HepG2 (cell line): Measurements from ENCODE around the gene HOXA11. TPM values are rescaled to one million over a fixed set of nuclear protein-coding genes. Genes with fewer than 3 reads are reported as not detected.

Experiments used
- ATAC-seq: fragments of 200-7000 bp; cut with Tn5 transposase; 3 replicates; pipeline ENCODE4 v1.9.1; 2020; ENCODE audit warnings: mild to moderate bottlenecking, moderate library complexity
- BruUV-seq: library from RNA; stranded (reverse); fragments of 400-500 nt; replicated peaks from 2 replicates; lab custom pipeline; 2021; lab: Mats Ljungman, UMichigan
- CTCF ChIA-PET: fragments of 300-600 bp; formaldehyde crosslinking; extraction: SDS; loops from one replicate; lab custom pipeline; 2021; ENCODE audit warnings: low total read pairs, inconsistent platforms, low intra/inter-chr PET ratio; lab: Yijun Ruan, JAX
- POLR2A ChIA-PET: fragments of 350-600 bp; sonication (Branson Sonifier 250); formaldehyde crosslinking; loops from one replicate; lab custom pipeline; 2020; ENCODE audit warnings: antibody characterized with exemption, inconsistent platforms; lab: Yijun Ruan, JAX
- DNase-seq: peaks from one replicate; pipeline ENCODE4 v3.0.0-alpha.2; 2015; ENCODE audit warnings: low spot score
- FAIRE-seq: peaks from 3 replicates; lab custom pipeline; 2011; peaks lifted over from hg19 to GRCh38; lab: Jason Lieb, UNC
- H2AFZ ChIP-seq: one replicate; pipeline ENCODE4 v1.6.1; 2011; ENCODE audit warnings: low read length, inconsistent platforms
- H3K27ac ChIP-seq: fragments of 300-600 bp; 3 replicates; pipeline ENCODE4 v1.8.0; 2011; ENCODE audit warnings: mixed run types, mild to moderate bottlenecking, mixed read lengths, low read length, inconsistent platforms; ENCODE audit not compliant: insufficient read depth; ENCODE audit errors: extremely low read length
- H3K27me3 ChIP-seq, 2 experiments: fragments of 200-600 bp in 1 of 2; 2 replicates in 1 of 2; 3 replicates in 1 of 2; pipeline versions ENCODE4 v1.6.0 to v1.8.0; 2011; ENCODE audit warnings: low read length in 2 of 2, mild to moderate bottlenecking in 2 of 2, moderate library complexity in 2 of 2, inconsistent platforms in 1 of 2; ENCODE audit not compliant: insufficient read depth in 2 of 2, control insufficient read depth in 1 of 2
- H3K36me3 ChIP-seq, 2 experiments: fragments of 200-600 bp in 1 of 2; replicated peaks in 1 of 2; 2 replicates in 1 of 2; 3 replicates in 1 of 2; pipeline versions ENCODE4 v1.5.1 to v1.8.0; 2011; ENCODE audit warnings: low read length in 2 of 2, inconsistent platforms in 1 of 2; ENCODE audit not compliant: insufficient read depth in 2 of 2, control insufficient read depth in 1 of 2
- H3K4me1 ChIP-seq: 2 replicates; pipeline ENCODE4 v1.5.1; 2012; ENCODE audit warnings: low read length, inconsistent platforms; ENCODE audit not compliant: insufficient read depth
- H3K4me2 ChIP-seq: 2 replicates; pipeline ENCODE4 v1.6.0; 2011; ENCODE audit warnings: low read depth, low read length, inconsistent platforms
- H3K4me3 ChIP-seq, 3 experiments: fragments of 200-600 bp in 1 of 3; sonication (generic), shearing (Covaris generic) in 1 of 3; replicated peaks in 1 of 3; 2 replicates each; pipeline ENCODE4 v1.5.1; 2011 to 2016; ENCODE audit warnings: low read length in 3 of 3, inconsistent platforms in 2 of 3, low read depth in 2 of 3, mild to moderate bottlenecking in 2 of 3, control low read depth in 1 of 3, mixed read lengths in 1 of 3; ENCODE audit not compliant: insufficient read depth in 1 of 3
- H3K79me2 ChIP-seq: one replicate; pipeline ENCODE4 v1.6.1; 2011; ENCODE audit warnings: low read length, inconsistent platforms; ENCODE audit not compliant: insufficient read depth
- H3K9ac ChIP-seq: 2 replicates; pipeline ENCODE4 v1.6.0; 2011; ENCODE audit warnings: mild to moderate bottlenecking, low read depth, low read length, inconsistent platforms; ENCODE audit not compliant: insufficient read depth
- H3K9me3 ChIP-seq: 2 replicates; pipeline ENCODE4 v1.5.1; 2012; ENCODE audit warnings: mild to moderate bottlenecking, low read length
- H4K20me1 ChIP-seq: 2 replicates; pipeline ENCODE4 v1.6.0; 2011; ENCODE audit warnings: inconsistent platforms, mild to moderate bottlenecking, low read length, moderate library complexity; ENCODE audit not compliant: insufficient read depth
- ATF5 ChIP-seq: sonication (generic); formaldehyde crosslinking; IDR thresholded peaks from 2 replicates; pipeline ENCODE4 v1.4.0; 2020; ENCODE audit warnings: mild to moderate bottlenecking, low read depth, missing genetic modification reagents
- BRD4 ChIP-seq: sonication (generic); formaldehyde crosslinking; IDR thresholded peaks from 2 replicates; pipeline ENCODE4 v1.4.0; 2020; ENCODE audit warnings: missing genetic modification reagents
- DR1 ChIP-seq: sonication (generic); formaldehyde crosslinking; IDR thresholded peaks from 2 replicates; pipeline ENCODE4 v1.8.0; 2021; ENCODE audit warnings: mild to moderate bottlenecking, missing genetic modification reagents, inconsistent platforms
- E2F2 ChIP-seq: sonication (generic); formaldehyde crosslinking; IDR thresholded peaks from 2 replicates; pipeline ENCODE4 v1.4.0; 2020; ENCODE audit warnings: missing genetic modification reagents, borderline replicate concordance
- GABPB1 ChIP-seq: IDR thresholded peaks from 2 replicates; pipeline ENCODE4 v1.6.1; 2016; ENCODE audit warnings: mild to moderate bottlenecking, missing genetic modification reagents, moderate library complexity, missing compliant biosample characterization
- HNRNPL ChIP-seq: fragments of 200-400 bp; formaldehyde crosslinking; IDR thresholded peaks from 2 replicates; pipeline ENCODE4 v1.6.1; 2017; ENCODE audit warnings: mild to moderate bottlenecking, low read depth, low read length
- KMT2B ChIP-seq: IDR thresholded peaks from 2 replicates; pipeline ENCODE4 v1.6.1; 2016; ENCODE audit warnings: missing genetic modification reagents, missing compliant biosample characterization
- NKX3-1 ChIP-seq: sonication (generic); formaldehyde crosslinking; IDR thresholded peaks from 2 replicates; pipeline ENCODE4 v1.5.0; 2020; ENCODE audit warnings: missing genetic modification reagents
- NR2F6 ChIP-seq, 2 experiments: IDR thresholded peaks; 2 replicates each; pipeline ENCODE4 v1.6.1; 2016; ENCODE audit warnings: antibody characterized with exemption in 1 of 2, mild to moderate bottlenecking in 1 of 2
- SKI ChIP-seq: fragments of 450-650 bp; IDR thresholded peaks from one replicate; pipeline ENCODE4 v1.6.1; 2018; ENCODE audit warnings: mild to moderate bottlenecking; ENCODE audit not compliant: partially characterized antibody
- SOX6 ChIP-seq, 2 experiments: fragments of 450-650 bp in 1 of 2; sonication (generic) in 1 of 2; formaldehyde crosslinking in 1 of 2; IDR thresholded peaks; 2 replicates each; pipeline versions ENCODE4 v1.4.0 to v1.6.1; 2017 to 2020; ENCODE audit warnings: antibody characterized with exemption in 1 of 2, mild to moderate bottlenecking in 1 of 2, missing genetic modification reagents in 1 of 2
- TBX2 ChIP-seq: sonication (generic); formaldehyde crosslinking; IDR thresholded peaks from 2 replicates; pipeline ENCODE4 v1.5.0; 2020; ENCODE audit warnings: missing genetic modification reagents, mild to moderate bottlenecking, borderline replicate concordance
- TCF7 ChIP-seq: sonication (generic); IDR thresholded peaks from 2 replicates; pipeline ENCODE4 v1.6.1; 2016; ENCODE audit warnings: antibody characterized with exemption, low read depth
- UBTF ChIP-seq: sonication (generic); formaldehyde crosslinking; IDR thresholded peaks from 2 replicates; pipeline ENCODE4 v1.4.0; 2020; ENCODE audit warnings: mild to moderate bottlenecking, missing genetic modification reagents
- ZBTB7A ChIP-seq: sonication (generic); formaldehyde crosslinking; IDR thresholded peaks from 2 replicates; pipeline ENCODE4 v1.8.0; 2022; ENCODE audit warnings: mild to moderate bottlenecking, missing genetic modification reagents
- ZFX ChIP-seq: sonication (generic); formaldehyde crosslinking; IDR thresholded peaks from 2 replicates; pipeline ENCODE4 v1.4.0; 2020; ENCODE audit warnings: mild to moderate bottlenecking, low read depth, missing genetic modification reagents, moderate library complexity
- ZFY ChIP-seq: sonication (generic); formaldehyde crosslinking; IDR thresholded peaks from 2 replicates; pipeline ENCODE4 v1.4.0; 2020; ENCODE audit warnings: missing genetic modification reagents
- ZMAT5 ChIP-seq: sonication (generic); formaldehyde crosslinking; IDR thresholded peaks from 2 replicates; pipeline ENCODE4 v1.5.0; 2020; ENCODE audit warnings: mild to moderate bottlenecking, low read depth, missing genetic modification reagents, borderline replicate concordance
- ZNF10 ChIP-seq: sonication (generic); formaldehyde crosslinking; IDR thresholded peaks from 2 replicates; pipeline ENCODE4 v1.4.0; 2020; ENCODE audit warnings: mild to moderate bottlenecking, low read depth, missing genetic modification reagents, borderline replicate concordance
- ZNF496 ChIP-seq: sonication (generic); formaldehyde crosslinking; IDR thresholded peaks from 2 replicates; pipeline ENCODE4 v1.8.1; 2023; ENCODE audit warnings: mild to moderate bottlenecking, moderate library complexity, missing genetic modification reagents; ENCODE audit not compliant: insufficient replicate concordance
- ZNF543 ChIP-seq: sonication (generic); formaldehyde crosslinking; IDR thresholded peaks from 2 replicates; pipeline ENCODE4 v1.4.0; 2020; ENCODE audit warnings: mild to moderate bottlenecking, missing genetic modification reagents
- WGBS: methylation state at CpG from one replicate; pipeline ENCODE4 v1.1.6; 2017; ENCODE audit warnings: low lambda C conversion rate; 5-methylcytosine and 5-hydroxymethylcytosine counted together
- in situ Hi-C: cut with HindIII; loops from 2 replicates; pipeline ENCODE4 v1.10.0; 2017; ENCODE audit warnings: low pct_unique_long_range_greater_than_20kb; ENCODE audit not compliant: extremely low pct_ligation_motif_present
- intact Hi-C: fragments of 100-400 bp; cut with micrococcal nuclease; formaldehyde crosslinking; loops from one replicate; pipeline ENCODE4 v1.10.0; 2022; ENCODE audit not compliant: unreplicated experiment
- polyA plus RNA-seq, 8 experiments: library from polyadenylated mRNA; depleted of rRNA in 3 of 8; stranded (reverse) in 7 of 8; unstranded in 1 of 8; fragments of >200 nt; fragmentation: Illumina TruSeq in 4 of 8; extraction: Trizol in 4 of 8; gene quantifications; 2 replicates each; pipeline versions ENCODE4 v1.2.1 to v1.2.3, GENCODE V29; 2011 to 2016; ENCODE audit warnings: low read depth in 4 of 8, missing spikeins in 1 of 8, mixed read lengths in 1 of 8; ENCODE audit not compliant: insufficient read depth in 1 of 8
- total RNA-seq, 5 experiments: library from RNA; depleted of rRNA; stranded (reverse); fragments of >200 nt; fragmentation: Illumina TruSeq; extraction: Trizol; gene quantifications; 2 replicates each; pipeline ENCODE4 v1.2.3, GENCODE V29; 2016; ENCODE audit warnings: low read depth in 1 of 5

HOXA11 gene
- total and polyA plus RNA-seq, 2 of the 13 experiments (the other 11 are each of a cell fraction or from before 2014, with no cell fraction given): not detected

GRCh38 chr7:27171325-27171636, 13.8 kb downstream of the HOXA11 start:
- H2AFZ ChIP-seq: no peak overlapping the region
- H3K27ac ChIP-seq: no peak overlapping the region
- ChIA-PET POLR2A (interaction anchor here (0.9 kb wide), 1 partner anchor 10 kb away, joined by 3 read pairs; no protein-coding TSS in a partner anchor), CTCF (no interaction called here)
- in situ Hi-C loops: loop anchor here (25.0 kb wide), 1 partner anchor 1084 kb away; no protein-coding TSS in a partner anchor
- 2% methylated on average over 7 of the region's 8 CpGs for WGBS
- no peaks in the 10 kb centered on the region for H3K9me3 ChIP-seq
- peak overlapping the region; percentile 41 for H3K4me2 ChIP-seq
- peaks cover 18% of the 10 kb centered on the region for H3K4me1 ChIP-seq
- no peaks in the 10 kb centered on the region for H4K20me1 ChIP-seq
- ATAC-seq (peak; percentile 69), FAIRE-seq (no peak), DNase-seq (peak; percentile 26)
- intact Hi-C loops: no loop called here
- H3K36me3 ChIP-seq: no peaks in the 10 kb centered on the region
- H3K4me3 ChIP-seq: no peak overlapping the region; a peak in 1 of 6 replicates
- H3K79me2 ChIP-seq: no peaks in the 10 kb centered on the region
- H3K9ac ChIP-seq: no peak overlapping the region
- no TSS peak for BruUV-seq
- H3K27me3 ChIP-seq: peaks cover 0 to 60% of the 10 kb centered on the region in 2 experiments
- TF ChIP-seq ZNF543: no peak
- no peak for TF ChIP-seq NKX3-1
- peak; percentile 16 for TF ChIP-seq SKI
- no peak for TF ChIP-seq BRD4 (CRISPR knock-in tag)
- no peak for TF ChIP-seq SOX6 (IDR thresholded peaks at IDR 0.05)
- peak; percentile 28; the same call in 1 of the 2 replicates for TF ChIP-seq SOX6 (CRISPR knock-in tag; IDR thresholded peaks at IDR 0.05)
- no peak for TF ChIP-seq TBX2 (CRISPR knock-in tag)
- no peak for TF ChIP-seq E2F2 (CRISPR knock-in tag)
- TF ChIP-seq NR2F6 (IDR thresholded peaks at IDR 0.05): 0 out of 2 replicates have a peak, but pooled peaks have one; percentile 9
- TF ChIP-seq NR2F6 (CRISPR knock-in tag; IDR thresholded peaks at IDR 0.05): 0 out of 2 replicates have a peak, but pooled peaks have one; percentile 8
- peak; percentile 36; the same call in 1 of the 2 replicates for TF ChIP-seq GABPB1 (CRISPR knock-in tag)
- TF ChIP-seq UBTF: no peak
- TF ChIP-seq ZFY (CRISPR knock-in tag): peak; percentile 33; the same call in 1 of the 2 replicates
- TF ChIP-seq DR1: no peak
- TF ChIP-seq ZMAT5: no peak
- TF ChIP-seq ZFX (CRISPR knock-in tag): 0 out of 2 replicates have a peak, but pooled peaks have one; percentile 25
- no peak for TF ChIP-seq KMT2B (CRISPR knock-in tag)
- TF ChIP-seq ATF5 (CRISPR knock-in tag): no peak
- no peak for TF ChIP-seq ZBTB7A (CRISPR knock-in tag)
- TF ChIP-seq TCF7: peak; percentile 42; the same call in 1 of the 2 replicates
- TF ChIP-seq ZNF496: no peak
- no peak for TF ChIP-seq HNRNPL
- TF ChIP-seq ZNF10: no peak
